Esophagus squamous epithelium (tissue), 4 donors: ENCODE results near the gene MAEA.

Source experiments
- CTCF ChIP-seq, 6 experiments: fragments of 450-650 bp in 4 of 6; fragments of 200-600 bp in 2 of 6; sonication (generic) in 2 of 6; IDR thresholded peaks; one replicate each; pipeline ENCODE4 v1.5.1; 2016 to 2019; ENCODE audit warnings: antibody characterized with exemption in 6 of 6, mild to moderate bottlenecking in 4 of 6, moderate library complexity in 4 of 6
- POLR2A ChIP-seq, 4 donors: fragments of 450-650 bp; IDR thresholded peaks; one replicate each; pipeline ENCODE4 v1.6.1; 2017; ENCODE audit warnings: antibody characterized with exemption in 4 of 4, mild to moderate bottlenecking in 4 of 4, moderate library complexity in 3 of 4

- no peak for TF ChIP-seq CTCF (IDR thresholded peaks at IDR 0.05)
- TF ChIP-seq POLR2A (IDR thresholded peaks at IDR 0.05), result no peak
Observed at GRCh38 chr4:1340181-1340747, 50.6 kb downstream of the MAEA start.
